Skeletal muscle satellite cell (primary cell): ENCODE results near the gene SMCHD1.
"Not testable (repeated sequence)": the region's sequence is repeated elsewhere in the genome, so short reads cannot be mapped to it uniquely, and the experiment has no call there.

Experiments used
- H3K27me3 ChIP-seq: 2 replicates; pipeline ENCODE4 v1.7.0; 2013; ENCODE audit warnings: low read length; ENCODE audit not compliant: control insufficient read depth, insufficient read depth
- H3K36me3 ChIP-seq: 2 replicates; pipeline ENCODE4 v1.7.0; 2013; ENCODE audit warnings: mild to moderate bottlenecking, control low read depth, low read length; ENCODE audit not compliant: insufficient read depth
- H3K4me1 ChIP-seq: 2 replicates; pipeline ENCODE4 v1.7.0; 2013; ENCODE audit warnings: low read length; ENCODE audit not compliant: control insufficient read depth, insufficient read depth
- H3K4me2 ChIP-seq: 2 replicates; pipeline ENCODE4 v1.7.0; 2013; ENCODE audit warnings: mild to moderate bottlenecking, low read length
- H3K4me3 ChIP-seq: 2 replicates; pipeline ENCODE4 v1.7.0; 2013; ENCODE audit warnings: low read length
- H3K9ac ChIP-seq: 2 replicates; pipeline ENCODE4 v1.7.0; 2013; ENCODE audit warnings: mild to moderate bottlenecking, low read depth, low read length, moderate library complexity
- H3K9me3 ChIP-seq: replicated peaks from 2 replicates; pipeline ENCODE4 v1.7.0; 2013; ENCODE audit warnings: mild to moderate bottlenecking, control low read depth, low read length

The SMCHD1 gene

DNA sequence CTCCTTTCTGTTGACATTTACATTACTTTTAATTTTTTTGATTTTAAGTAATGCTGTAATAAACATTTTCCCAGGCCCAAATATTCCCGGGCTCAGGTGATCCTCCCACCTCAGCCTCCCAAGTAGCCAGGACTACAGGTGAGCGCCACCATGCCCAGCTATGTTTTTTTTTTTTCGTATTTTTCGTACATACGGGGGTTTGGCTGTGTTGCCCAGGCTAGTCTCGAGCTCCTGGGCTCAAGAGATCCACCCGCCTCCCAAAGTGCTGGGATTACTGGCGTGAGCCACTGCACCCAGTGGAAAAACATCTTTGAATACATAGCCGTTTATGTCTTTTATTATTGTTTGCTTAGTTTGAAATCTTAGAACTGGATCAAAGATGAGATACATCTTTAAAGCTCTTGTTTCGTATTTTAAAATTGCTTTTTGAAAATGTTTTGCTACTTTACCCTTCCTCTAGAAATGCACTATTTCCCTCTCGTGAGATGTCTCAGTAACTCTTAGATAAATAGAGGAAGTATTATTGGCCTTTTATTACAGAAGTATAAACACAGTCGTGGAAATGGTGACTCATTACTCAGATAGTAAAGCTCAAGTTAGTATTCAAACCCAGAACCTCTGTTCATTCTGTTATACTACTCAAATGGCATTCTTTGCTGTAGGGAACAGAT lies 2.4 kb downstream of the SMCHD1 start:
- Histone ChIP-seq H3K27me3 (no peaks in the 10 kb centered on the region), H3K36me3 (peaks cover 3% of the 10 kb centered on the region), H3K4me3 (peak overlapping the region; percentile 90), H3K4me2 (peak overlapping the region; percentile 87), H3K4me1 (peaks cover 27% of the 10 kb centered on the region), H3K9me3 (no peaks in the 10 kb centered on the region), H3K9ac (peak overlapping the region; percentile 91)

DNA sequence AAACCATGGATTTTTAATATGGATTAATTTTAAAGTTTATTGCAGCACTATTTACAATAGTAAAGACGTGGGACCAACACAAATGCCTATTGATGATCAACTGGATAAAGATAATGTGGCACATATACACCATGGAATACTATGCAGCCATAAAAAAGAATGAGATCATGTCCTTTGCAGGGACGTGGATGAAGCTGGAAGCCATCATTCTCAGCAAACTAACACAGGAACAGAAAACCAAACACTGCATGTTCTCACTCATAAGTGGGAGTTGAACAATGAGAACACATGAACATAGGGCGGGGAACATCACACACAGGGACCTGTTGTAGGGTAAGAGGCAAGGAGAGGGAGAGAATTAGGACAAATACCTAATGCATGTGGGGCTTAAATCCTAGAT lies 5.3 kb downstream of the SMCHD1 start:
- H3K27me3 ChIP-seq, H3K36me3 ChIP-seq, H3K9me3 ChIP-seq, H3K4me2 ChIP-seq, H3K9ac ChIP-seq, H3K4me3 ChIP-seq: not testable (repeated sequence)
- peaks cover 23% of the 10 kb centered on the region for H3K4me1 ChIP-seq

DNA sequence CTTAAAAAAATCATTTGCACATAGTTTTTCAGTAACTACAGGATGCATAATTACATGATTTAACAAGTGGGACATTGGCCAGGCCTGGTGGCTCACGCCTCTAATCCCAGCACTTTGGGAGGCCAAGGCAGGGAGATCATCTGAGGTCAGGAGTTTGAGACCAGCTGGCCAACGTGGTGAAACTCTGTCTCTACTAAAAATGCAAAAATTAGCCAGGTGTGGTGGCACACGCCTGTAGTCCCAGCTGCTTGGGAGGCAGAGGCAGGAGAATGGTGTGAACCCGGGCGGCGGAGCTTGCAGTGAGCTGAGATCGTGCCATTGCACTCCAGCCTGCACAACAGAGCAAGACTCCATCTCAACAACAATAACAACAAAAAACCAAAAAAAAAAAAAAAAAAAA lies 6.8 kb downstream of the SMCHD1 start:
- not testable (repeated sequence) for H3K9ac ChIP-seq, H3K36me3 ChIP-seq, H3K9me3 ChIP-seq, H3K27me3 ChIP-seq, H3K4me2 ChIP-seq, H3K4me3 ChIP-seq
- peaks cover 21% of the 10 kb centered on the region for H3K4me1 ChIP-seq

DNA sequence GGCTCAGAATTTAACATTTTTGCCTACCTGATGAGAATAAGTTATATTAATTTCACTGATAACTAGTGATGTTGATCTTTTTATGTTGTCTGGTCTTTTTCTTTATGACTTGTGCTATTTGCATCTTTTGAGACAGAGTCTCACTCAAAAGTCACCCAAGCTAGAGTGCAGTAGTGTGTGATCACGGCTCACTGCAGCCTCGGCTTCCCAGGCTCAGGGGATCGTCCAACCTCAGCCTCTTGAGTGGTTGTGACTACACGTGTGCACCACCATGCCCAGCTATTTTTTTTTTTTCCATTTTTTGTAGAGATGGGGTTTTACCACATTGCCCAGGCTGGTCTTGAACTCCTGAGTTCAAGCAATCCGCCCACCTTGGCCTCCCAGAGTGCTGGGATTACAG lies 7.5 kb downstream of the SMCHD1 start:
- no peaks in the 10 kb centered on the region for H3K9me3 ChIP-seq
- peaks cover 12% of the 10 kb centered on the region for H3K36me3 ChIP-seq
- H3K4me3 ChIP-seq, result no peak overlapping the region
- H3K4me2 ChIP-seq, result no peak overlapping the region
- H3K27me3 ChIP-seq, result no peaks in the 10 kb centered on the region
- no peak overlapping the region for H3K9ac ChIP-seq
- peaks cover 14% of the 10 kb centered on the region for H3K4me1 ChIP-seq

DNA sequence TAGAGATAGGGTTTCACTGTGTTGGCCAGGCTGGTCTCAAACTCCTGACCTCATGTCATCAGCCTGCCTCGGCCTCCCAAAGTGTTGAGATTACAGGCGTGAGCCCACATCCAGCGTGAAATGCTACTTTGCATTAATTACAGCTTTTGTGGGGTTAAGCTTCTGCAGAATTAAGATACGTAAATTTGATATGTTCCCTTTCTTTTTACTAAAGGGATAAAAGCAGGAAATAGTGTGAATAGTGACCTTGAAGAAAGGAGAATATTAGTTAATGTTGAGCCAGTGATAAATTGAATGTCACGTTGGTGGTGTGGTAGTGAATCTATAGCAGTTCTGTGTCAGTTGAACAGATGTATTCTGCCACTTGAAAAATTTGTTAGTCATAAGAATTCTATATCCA lies 16.9 kb downstream of the SMCHD1 start:
- peaks cover 38% of the 10 kb centered on the region for H3K36me3 ChIP-seq
- H3K27me3 ChIP-seq, result no peaks in the 10 kb centered on the region
- H3K9ac ChIP-seq, result no peak overlapping the region
- H3K4me1 ChIP-seq, result no peaks in the 10 kb centered on the region
- H3K9me3 ChIP-seq, result no peaks in the 10 kb centered on the region
- no peak overlapping the region for H3K4me2 ChIP-seq
- no peak overlapping the region for H3K4me3 ChIP-seq

DNA sequence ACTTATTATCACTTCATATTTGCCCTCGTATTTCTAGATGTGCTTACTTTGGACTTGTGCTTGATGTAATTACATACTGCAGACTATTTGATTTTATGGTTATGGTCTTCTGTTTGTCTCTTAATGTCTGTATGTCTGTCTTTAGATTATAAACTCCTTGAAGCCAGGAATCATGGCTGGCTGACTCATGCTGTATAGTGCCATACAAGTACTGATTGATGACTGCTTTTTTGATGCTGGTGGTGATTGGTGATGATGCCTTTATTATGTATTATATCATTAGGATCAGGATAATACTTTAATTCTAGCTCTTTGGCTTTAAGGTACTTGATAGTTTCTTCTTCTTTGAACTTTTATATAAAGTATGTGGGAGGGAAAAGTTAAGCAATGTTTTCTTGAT lies 17.3 kb downstream of the SMCHD1 start:
- Histone ChIP-seq H3K9me3 (no peaks in the 10 kb centered on the region), H3K4me3 (no peak overlapping the region), H3K36me3 (peaks cover 37% of the 10 kb centered on the region), H3K4me1 (no peaks in the 10 kb centered on the region), H3K4me2 (no peak overlapping the region), H3K27me3 (no peaks in the 10 kb centered on the region), H3K9ac (no peak overlapping the region)

DNA sequence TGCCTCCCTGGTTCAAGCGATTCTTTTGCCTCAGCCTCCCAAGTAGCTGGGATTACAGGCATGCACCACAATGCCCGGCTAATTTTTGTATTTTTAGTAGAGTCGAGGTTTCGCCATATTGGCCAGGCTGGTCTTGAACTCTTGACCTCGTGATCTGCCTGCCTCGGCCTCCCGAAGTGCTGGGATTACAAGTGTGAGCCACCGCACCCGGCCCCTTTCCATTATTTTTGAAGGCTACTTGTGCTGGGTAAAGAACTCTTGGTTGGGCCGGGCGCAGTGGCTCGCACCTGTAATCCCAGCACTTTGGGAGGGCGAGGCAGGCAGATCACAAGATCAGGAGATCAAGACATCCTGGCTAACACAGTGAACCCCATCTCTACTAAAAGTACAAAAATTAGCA lies 23.4 kb downstream of the SMCHD1 start:
- H3K36me3 ChIP-seq, H3K9ac ChIP-seq, H3K27me3 ChIP-seq, H3K4me2 ChIP-seq, H3K4me1 ChIP-seq, H3K9me3 ChIP-seq, H3K4me3 ChIP-seq: not testable (repeated sequence)

DNA sequence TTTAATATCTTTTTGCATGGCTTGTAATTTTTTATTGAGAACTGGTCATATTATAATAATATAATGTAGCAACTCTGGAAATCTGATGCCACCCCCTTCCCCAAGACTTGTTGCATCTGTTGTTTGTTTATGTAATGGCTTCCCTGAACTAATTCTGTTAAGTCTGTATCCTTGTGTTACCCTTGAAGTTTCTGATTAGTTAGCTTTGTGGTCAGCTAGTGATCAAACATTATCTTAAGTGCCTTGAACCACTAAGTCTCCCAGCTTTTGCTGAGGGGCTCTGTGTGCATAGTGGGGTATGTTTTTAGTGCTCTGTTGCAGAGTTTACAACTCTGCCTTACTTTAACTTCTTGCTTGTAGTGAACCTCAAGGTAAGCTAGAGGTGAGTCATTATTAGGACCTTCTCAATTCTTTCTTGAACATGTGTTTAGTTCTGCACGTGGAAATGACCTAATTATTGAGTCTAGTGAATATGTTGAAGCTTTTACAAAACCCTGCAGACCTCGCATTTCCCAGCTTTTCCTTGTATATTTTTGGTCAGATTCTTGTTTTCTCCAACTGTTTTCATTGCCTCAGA lies 24.8 kb downstream of the SMCHD1 start:
- no peaks in the 10 kb centered on the region for H3K4me1 ChIP-seq
- H3K9ac ChIP-seq, result no peak overlapping the region
- no peaks in the 10 kb centered on the region for H3K27me3 ChIP-seq
- H3K4me2 ChIP-seq, result no peak overlapping the region
- no peaks in the 10 kb centered on the region for H3K9me3 ChIP-seq
- H3K4me3 ChIP-seq, result no peak overlapping the region
- H3K36me3 ChIP-seq, result peaks cover 3% of the 10 kb centered on the region

DNA sequence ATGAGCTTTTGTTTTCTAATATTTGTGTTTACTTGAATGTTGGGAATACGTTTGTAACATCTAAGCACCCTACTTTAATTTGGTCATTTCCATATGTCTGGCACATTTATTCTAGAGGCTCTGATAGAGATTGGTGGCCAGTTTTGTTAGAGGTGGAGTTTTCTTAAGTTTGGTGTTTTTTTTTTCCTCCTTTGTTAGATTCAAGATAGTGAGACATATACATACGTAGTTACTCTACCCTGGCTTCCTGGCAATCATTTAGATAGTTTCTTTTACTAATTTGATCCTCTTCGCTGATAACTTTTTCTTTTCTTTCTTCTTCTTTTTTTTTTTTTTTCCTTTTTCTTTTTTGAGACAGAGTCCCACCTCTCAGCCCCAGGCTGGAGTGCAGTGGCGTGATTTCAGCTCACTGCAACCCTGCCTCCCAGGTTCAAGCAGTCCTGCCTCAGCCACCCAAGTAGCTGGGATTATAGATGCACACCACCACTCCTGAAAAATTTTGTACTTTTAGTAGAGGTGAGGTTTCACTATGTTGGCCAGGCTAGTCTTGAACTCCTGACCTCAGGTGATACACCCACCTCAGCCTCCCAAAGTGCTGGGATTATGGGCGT lies 26.6 kb downstream of the SMCHD1 start:
- H3K4me3 ChIP-seq, result no peak overlapping the region
- peaks cover 4% of the 10 kb centered on the region for H3K9me3 ChIP-seq
- H3K36me3 ChIP-seq, result peaks cover 10% of the 10 kb centered on the region

DNA sequence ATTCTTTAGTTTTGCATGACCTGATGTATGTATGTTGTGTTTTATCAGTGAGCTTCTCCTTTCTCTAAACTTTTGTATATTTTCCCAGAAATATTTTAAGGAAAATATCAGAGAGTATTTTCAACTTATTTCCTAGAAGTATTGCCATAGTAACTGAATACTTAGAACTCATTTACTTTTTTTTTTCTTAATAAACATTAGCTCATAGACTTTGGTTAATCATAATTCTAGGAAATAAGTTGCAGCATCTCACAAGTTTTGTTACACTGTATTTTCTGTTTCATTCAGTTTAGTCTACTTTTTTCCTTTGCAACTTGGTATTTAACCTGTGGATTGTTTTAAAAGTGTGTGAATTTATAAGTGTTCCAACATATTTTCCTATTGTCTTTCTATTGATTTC lies 27.5 kb downstream of the SMCHD1 start:
- no peak overlapping the region for H3K9ac ChIP-seq
- H3K4me3 ChIP-seq, result no peak overlapping the region
- no peaks in the 10 kb centered on the region for H3K4me1 ChIP-seq
- no peak overlapping the region for H3K4me2 ChIP-seq
- H3K9me3 ChIP-seq, result peaks cover 4% of the 10 kb centered on the region
- H3K36me3 ChIP-seq, result peaks cover 10% of the 10 kb centered on the region
- no peaks in the 10 kb centered on the region for H3K27me3 ChIP-seq

More for the DNA sequence above, 26.6 kb downstream of the SMCHD1 start:
- Histone ChIP-seq H3K9ac (no peak overlapping the region), H3K4me1 (no peaks in the 10 kb centered on the region), H3K27me3 (no peaks in the 10 kb centered on the region), H3K4me2 (no peak overlapping the region)

DNA sequence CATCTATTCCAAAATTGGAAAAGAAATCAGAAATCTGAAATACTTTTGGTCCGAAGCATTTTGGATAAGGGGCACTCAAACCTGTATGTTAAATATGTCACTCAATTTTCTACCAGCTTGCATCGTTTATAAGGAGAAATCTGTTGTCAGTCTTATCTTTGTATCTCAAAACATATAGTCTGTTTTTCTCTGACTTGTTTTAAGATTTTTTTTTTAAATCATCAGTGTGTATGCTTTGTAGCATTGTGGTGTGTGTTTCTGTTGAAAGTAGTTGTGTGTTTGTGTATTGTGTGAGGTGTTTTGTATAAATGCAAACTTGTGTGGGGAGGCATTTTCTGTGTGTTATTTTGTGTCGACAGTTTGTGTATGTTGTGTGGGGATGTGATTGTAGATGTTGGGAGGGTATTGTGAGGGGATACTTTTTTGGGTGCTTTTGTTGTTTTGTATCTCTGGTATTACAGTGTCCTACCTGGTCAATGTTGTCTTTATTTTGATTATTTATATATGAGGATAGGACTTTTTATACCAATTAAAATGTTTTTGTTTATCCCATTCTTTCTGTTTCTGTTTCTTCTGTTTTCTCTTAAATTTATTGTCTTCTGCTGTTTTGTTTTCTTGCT lies 30.9 kb downstream of the SMCHD1 start:
- no peak overlapping the region for H3K9ac ChIP-seq
- H3K4me1 ChIP-seq, result no peaks in the 10 kb centered on the region
- H3K9me3 ChIP-seq, result peaks cover 4% of the 10 kb centered on the region
- no peak overlapping the region for H3K4me2 ChIP-seq
- no peak overlapping the region for H3K4me3 ChIP-seq
- peaks cover 19% of the 10 kb centered on the region for H3K36me3 ChIP-seq
- H3K27me3 ChIP-seq, result no peaks in the 10 kb centered on the region
